Measurements from ENCODE around the gene MTMR3.
"Not testable (repeated sequence)": the region's sequence is repeated elsewhere in the genome, so short reads cannot be mapped to it uniquely, and the experiment has no call there.

The MTMR3 gene

GRCh38 chr22:29883045-29883774, at the start of gene MTMR3:
MTMR3 (plus strand) TSS chr22:29883174; CDS start chr22:29971060, 87,886 bp downstream.
- DNase-seq: peak; percentile 90

GRCh38 chr22:29833392-29833965, 49.5 kb upstream of the MTMR3 start:
- no peak for DNase-seq

GRCh38 chr22:29834046-29834445, 48.9 kb upstream of the MTMR3 start:
- no peak for DNase-seq

- not testable (repeated sequence) for DNase-seq
These were observed 46.1 kb upstream of the MTMR3 start for GRCh38 chr22:29836791-29837370.

- DNase-seq: peak; percentile 96
These were observed 45.0 kb upstream of the MTMR3 start, which contains the start of gene ASCC2 for GRCh38 chr22:29837741-29838598. ASCC2 (minus strand) TSS chr22:29838274; CDS start chr22:29832325, 5,949 bp downstream.

GRCh38 chr22:29838599-29838956, 44.4 kb upstream of the MTMR3 start:
- DNase-seq: no peak

- no peak for DNase-seq
These were observed 43.9 kb upstream of the MTMR3 start for GRCh38 chr22:29839039-29839438.

GRCh38 chr22:29840498-29840897, 42.5 kb upstream of the MTMR3 start:
- DNase-seq: no peak

GRCh38 chr22:29842172-29842571, 40.8 kb upstream of the MTMR3 start:
- no peak for DNase-seq

- DNase-seq: peak; percentile 84
These were observed 40.2 kb upstream of the MTMR3 start for GRCh38 chr22:29842740-29843139.

- DNase-seq: no peak
These were observed 36.7 kb upstream of the MTMR3 start for GRCh38 chr22:29846290-29846689.

- DNase-seq: no peak
These were observed 34.9 kb upstream of the MTMR3 start for GRCh38 chr22:29848111-29848510.

- DNase-seq: no peak
These were observed 28.5 kb upstream of the MTMR3 start for GRCh38 chr22:29854432-29854831.

GRCh38 chr22:29855611-29856181, 27.3 kb upstream of the MTMR3 start:
- no peak for DNase-seq

- no peak for DNase-seq
These were observed 26.5 kb upstream of the MTMR3 start for GRCh38 chr22:29856496-29856895.

- DNase-seq: not testable (repeated sequence)
These were observed 23.9 kb upstream of the MTMR3 start for GRCh38 chr22:29859030-29859429.

GRCh38 chr22:29860006-29860766, 22.8 kb upstream of the MTMR3 start:
- DNase-seq: no peak

- no peak for DNase-seq
These were observed 21.2 kb upstream of the MTMR3 start for GRCh38 chr22:29861672-29862297.

GRCh38 chr22:29865572-29865971, 17.4 kb upstream of the MTMR3 start:
- not testable (repeated sequence) for DNase-seq

- no peak for DNase-seq
These were observed 15.7 kb upstream of the MTMR3 start for GRCh38 chr22:29867260-29867659.

- no peak for DNase-seq
These were observed 15.1 kb upstream of the MTMR3 start for GRCh38 chr22:29867851-29868250.

- DNase-seq: peak; percentile 31
These were observed 12.4 kb upstream of the MTMR3 start for GRCh38 chr22:29870574-29870973.

All from fibroblast of skin of right biceps (primary cell).